Activated T-cell treated with anti-CD3 and anti-CD28 coated beads for 48 hours (primary cell): ENCODE results near the gene GFM2.
"Not testable (repeated sequence)": the region's sequence is repeated elsewhere in the genome, so short reads cannot be mapped to it uniquely, and the experiment has no call there.

Experiments
- DNase-seq: peaks from one replicate; pipeline ENCODE4 v3.0.0-alpha.2; 2020; ENCODE audit warnings: low read depth

Gene GFM2, protein sequence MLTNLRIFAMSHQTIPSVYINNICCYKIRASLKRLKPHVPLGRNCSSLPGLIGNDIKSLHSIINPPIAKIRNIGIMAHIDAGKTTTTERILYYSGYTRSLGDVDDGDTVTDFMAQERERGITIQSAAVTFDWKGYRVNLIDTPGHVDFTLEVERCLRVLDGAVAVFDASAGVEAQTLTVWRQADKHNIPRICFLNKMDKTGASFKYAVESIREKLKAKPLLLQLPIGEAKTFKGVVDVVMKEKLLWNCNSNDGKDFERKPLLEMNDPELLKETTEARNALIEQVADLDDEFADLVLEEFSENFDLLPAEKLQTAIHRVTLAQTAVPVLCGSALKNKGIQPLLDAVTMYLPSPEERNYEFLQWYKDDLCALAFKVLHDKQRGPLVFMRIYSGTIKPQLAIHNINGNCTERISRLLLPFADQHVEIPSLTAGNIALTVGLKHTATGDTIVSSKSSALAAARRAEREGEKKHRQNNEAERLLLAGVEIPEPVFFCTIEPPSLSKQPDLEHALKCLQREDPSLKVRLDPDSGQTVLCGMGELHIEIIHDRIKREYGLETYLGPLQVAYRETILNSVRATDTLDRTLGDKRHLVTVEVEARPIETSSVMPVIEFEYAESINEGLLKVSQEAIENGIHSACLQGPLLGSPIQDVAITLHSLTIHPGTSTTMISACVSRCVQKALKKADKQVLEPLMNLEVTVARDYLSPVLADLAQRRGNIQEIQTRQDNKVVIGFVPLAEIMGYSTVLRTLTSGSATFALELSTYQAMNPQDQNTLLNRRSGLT

DNA sequence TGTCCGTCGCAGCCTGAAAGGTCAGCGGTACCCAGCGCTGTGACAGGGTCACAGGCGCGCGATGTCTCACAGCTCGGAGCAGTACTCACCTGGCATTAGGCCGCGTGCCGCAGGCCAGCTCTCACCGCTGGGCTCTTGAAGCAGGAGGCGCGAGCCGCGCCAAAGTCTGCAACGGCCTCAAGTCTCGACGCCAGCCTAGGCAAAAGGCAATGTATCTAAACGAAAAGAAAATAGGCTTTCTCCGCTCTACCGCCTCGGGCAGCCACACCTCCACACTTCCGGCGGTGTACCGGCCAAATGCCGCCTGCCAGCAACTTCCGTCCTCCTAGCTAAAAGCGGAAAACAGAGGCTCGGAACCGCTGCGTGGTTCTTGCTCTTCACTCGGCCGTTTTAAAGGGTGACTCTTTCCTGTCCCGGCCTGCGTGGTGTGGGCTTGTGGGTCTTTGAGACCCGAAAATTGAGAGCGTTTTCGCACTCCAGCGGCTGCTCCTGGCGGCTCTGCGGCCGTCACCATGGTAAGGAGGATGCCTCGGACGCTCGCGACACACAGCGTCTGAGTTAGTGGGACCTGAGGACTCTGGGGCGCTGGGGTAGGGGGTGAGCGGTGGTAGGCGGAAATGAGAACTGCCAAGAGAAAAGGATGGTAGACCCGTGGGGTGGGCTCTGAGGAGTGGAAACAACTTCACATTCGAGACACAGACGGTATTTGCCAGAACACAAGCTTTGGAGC is at the start of gene GFM2, which contains the start of gene NSA2:
Gene GFM2, minus strand, starts transcription at position 269 of the 730 bp plus-strand sequence. CDS start 3,375 bp downstream, outside the sequence.
Gene NSA2, plus strand, starts transcription at position 401 of the 730 bp plus-strand sequence. Its CDS starts 112 bp downstream, at position 513.
- peak; percentile 90 for DNase-seq

DNA sequence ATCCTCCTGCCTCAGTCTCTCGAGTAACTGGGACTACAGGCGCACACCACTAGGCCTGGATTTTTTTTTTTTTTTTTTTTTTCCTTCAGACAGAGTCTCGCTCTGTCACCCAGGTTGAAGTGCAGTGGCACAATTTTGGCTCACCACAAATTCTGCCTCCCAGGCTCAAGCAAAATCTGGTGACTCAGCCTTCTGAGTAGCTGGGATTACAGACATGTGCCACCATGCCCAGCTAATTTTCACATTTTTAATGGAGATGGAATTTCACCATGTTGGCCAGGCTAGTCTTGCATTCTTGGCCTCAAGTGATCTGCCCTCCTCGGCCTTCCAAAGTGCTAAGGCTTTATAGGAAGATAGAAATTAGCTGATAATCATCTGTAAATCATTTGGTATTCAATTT is 44.0 kb upstream of the GFM2 start:
- no peak for DNase-seq

DNA sequence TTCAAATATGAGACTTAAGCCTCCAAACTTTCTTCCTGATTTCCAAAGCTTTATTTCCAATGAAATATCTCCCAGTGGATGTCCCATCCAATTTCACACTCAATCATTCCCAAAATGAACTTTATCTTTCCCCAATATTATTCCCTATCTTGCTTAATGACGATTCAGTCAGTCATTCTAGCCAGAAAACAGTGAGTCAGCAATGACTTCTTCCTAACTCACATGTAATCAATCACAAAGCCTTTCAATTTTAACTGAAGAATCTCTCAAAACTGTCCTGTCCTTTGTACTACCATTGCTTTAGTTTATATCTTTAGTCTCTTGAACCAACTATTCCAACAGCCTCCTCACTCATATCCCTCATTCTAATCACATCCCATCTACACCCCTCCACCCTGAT is 35.0 kb upstream of the GFM2 start:
- no peak for DNase-seq

DNA sequence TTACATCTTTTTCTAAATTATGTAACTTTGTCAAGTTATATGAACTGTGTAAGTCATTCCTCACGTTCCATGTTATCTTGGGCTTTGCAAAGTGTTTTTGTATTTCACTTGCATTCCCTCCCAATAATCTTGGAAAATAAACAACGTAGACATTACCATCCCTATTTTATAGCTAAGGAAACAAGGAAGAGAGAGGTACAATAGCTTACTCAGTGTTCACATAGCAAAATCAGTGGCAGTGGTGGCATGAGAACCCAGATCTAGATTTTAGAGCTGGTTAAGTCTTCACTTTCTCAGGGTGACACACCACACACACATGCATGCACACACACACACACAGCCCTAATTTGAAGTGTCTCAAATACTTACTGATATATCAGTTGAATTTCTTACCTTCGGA is 34.3 kb upstream of the GFM2 start:
- DNase-seq = no peak

DNA sequence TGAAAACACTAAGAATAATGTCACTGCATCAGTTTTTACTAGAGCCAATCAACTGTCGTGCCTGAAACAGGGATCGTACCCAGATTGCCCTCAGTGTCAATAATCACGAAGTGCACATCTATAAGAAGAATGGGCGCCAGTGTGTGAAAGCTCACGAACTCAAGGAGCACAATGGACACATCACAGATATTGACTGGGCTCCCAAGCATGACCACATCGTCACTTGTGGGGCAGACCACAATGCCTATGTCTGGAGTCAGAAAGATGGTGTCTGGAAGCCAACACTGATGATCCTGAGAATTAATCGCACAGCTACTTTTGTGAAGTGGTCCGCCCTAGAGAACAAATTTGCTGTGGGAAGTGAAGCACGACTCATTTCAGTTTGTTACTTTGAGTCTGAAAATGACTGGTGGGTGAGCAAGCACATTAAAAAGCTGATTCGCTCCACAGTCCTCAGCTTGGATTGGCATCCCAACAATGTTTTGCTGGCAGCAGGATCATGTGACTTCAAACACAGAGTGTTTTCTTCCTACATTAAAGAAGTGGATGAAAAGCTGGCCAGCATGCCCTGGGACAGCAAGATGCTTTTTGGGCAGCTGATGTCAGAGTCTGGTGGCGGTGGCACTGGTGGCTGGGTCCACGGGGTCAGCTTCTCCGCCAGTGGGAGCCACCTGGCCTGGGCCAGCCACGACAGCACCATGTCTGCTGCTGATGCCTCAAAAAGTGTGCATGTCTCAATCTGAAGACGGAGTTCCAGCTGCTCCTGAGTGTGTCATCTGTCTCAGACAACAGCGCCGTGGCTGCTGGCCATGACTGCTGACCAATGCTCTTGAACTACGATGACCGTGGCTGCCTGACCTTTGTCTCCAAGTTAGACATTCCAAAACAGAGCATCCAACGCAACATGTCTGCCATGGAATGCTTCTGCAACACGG is 32.3 kb upstream of the GFM2 start:
- DNase-seq = no peak

DNA sequence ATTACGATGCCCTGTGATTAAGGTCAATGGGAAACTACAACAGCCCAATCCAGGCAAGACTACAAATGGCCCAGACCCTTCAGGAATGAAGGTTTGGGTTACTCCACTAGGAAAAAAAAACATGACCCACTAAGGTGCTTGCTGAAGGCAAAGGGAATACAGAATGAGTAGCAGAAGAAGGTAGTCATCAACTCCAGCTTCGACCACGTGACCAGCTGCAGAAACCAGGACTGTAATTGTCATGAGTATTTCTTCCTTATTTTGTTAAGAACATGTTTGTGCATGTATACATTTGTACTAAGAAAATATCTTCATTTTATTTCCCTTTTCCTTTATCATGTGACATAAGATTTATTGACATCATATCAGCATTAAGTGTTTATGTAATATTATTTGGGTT is 24.8 kb upstream of the GFM2 start:
- not testable (repeated sequence) for DNase-seq

DNA sequence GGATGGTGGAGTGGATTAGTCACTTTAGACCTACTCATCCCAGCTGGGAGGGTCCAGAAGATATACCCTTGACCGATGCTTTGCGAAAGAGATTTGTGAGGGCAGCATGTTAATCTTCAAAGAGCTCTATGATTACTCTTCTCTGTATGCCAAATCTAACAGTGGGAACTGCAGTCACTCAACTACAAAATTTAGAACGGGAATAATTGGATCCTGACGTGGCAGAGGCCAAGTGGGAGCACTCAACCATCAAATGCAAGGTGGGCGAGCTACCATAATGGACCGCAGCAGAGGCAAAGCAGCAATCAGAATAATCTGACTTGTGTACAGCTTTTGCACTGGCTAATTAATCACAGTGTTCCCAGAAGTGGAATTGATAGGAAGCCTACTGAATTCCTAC is 20.5 kb upstream of the GFM2 start:
- no peak for DNase-seq

DNA sequence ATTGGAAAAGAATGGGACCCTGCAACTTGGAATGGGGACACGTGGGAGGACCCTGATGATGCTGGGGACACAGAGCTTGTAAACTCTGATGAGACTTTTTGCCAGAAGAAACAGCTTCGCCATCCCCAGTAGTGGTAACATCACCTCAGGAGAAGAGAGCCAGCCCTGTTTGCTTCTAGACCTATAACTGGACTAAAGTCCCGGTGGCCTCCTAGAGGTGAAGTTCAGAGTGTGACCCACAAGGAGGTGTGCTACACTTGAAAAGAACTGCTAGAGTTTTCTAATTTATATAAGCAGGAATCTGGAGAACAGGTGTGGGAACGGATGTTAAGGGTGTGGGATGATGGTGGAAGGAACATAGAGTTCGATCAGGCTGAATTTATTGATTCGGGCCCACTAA is 19.9 kb upstream of the GFM2 start:
- no peak for DNase-seq

DNA sequence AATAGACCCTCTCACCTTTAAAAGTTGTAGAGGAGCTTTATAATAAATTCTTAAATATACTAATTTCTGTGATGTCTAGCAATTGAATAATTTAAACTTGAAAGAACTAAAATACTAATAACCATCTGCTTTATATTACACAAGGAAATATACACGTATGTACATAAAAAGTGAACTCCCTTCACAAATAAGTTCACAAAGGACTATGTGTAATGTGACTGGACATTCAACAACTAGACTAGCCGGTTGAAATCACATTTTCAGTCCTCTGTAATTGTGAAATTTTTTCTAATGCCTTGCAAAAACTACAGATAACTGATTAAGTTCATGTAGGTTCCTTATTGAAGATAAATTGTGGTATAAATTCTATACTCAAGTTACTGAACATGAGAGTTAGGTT is 11.7 kb upstream of the GFM2 start:
- no peak for DNase-seq

DNA sequence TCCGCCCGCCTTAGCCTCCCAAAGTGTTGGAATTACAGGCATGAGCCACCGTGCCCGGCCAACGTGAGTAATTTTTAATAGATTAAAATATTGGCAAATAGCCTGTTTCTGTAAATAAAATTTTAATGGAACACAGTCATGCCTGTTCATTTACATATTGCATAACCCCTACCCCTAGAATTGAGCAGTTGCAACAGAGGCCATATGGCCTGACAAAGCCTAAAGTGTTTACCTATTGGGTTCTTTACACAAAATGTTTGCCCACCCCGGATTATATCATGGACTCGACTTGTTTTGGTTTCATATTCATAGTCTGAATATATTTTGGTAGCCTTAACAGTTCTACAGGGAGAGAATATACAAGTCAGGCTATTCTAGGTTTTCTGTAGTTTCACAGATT is 5.4 kb upstream of the GFM2 start:
- no peak for DNase-seq

DNA sequence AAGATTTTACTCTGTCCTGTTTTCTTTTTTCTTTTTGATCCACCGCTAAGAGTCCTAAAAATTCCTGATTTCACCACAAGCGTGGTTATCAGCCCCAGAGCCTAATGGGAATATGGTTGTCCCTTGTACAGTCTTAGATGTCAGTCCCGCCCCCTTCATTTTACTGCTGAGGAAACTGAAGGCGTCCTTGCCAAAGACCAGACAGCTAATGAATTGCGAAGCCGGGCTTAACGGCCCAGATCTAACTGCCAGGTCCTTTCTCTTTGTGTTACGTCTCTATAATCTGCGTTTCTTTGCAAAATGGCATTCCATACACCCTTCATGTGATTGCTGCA is 629 bp upstream of the GFM2 start:
- DNase-seq = no peak

DNA sequence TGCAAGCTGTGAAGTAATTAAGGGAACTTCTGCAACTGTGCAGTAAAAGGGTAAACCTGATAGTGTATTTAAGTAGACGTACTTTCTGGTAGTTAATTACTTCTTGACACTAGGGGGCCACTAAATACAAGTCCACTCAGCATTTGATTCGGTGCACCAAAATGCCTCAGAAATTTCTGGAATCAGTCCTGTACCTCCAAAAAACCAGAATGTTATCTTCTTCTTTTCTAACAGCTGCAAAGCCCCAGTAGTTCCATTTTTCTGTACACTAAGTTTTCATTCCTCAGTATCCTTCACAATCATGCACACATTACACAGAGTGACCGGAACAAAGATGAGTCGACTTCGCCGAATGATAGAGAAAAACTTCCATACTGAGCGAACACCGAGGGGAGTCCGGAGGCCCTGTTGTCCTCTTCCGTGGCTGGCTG is 484 bp downstream of the GFM2 start:
- DNase-seq = no peak

DNA sequence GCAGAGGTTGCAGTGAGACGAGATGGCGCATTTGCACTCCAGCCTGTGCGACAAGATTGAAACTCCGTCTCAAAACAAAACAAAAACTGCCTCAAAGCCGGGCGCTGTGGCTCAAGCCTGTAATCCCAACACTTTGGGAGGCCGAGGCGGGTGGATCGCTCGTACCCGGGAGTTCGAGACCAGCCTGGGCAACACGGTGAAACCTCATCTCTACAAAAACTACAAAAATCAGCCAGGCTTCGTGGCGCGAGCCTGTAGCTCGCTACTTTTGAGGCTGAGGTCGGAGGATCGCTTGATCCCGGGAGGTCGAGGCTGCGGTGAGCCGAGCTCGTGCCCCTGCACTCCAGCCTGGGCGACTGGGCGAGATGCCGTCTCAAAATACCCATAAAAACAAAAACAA is 988 bp downstream of the GFM2 start:
- DNase-seq = no peak

DNA sequence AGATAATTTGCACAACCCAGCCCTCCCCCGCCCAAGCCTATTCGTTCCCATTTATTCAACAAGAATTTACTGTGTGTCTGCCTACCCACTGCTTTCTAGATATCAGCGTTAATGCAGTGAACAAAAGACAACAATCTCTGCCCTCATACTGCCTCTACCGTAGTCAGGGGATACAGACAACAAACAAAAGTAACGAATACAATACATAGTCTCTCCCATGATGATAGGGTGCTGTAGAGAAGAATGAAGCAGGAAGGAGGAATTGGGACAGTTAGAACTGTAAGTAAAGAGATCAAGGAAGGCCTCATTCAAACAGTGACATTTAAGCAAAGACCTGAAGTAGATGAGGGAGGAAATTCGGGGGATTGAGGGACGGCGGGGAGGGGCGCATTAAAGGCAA is 1.7 kb downstream of the GFM2 start:
- DNase-seq = no peak

DNA sequence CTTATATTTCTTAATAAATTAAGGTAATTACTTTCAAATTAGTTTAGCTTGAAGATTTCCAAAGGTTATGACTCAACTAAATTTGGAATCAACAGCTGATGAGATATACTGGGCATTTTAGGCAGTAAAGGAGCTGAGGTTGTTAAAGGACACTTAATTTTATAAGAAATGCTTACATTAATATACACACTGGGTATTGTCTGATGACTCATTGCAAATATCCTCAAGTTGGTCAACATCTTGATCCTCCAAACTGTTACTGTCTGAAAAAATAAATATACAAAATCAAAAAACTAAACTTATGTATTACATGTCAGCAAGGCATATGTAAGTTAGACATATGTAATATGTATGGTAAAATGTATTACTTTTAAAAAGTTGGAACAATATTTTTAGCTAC is 3.4 kb downstream of the GFM2 start:
- DNase-seq = no peak

DNA sequence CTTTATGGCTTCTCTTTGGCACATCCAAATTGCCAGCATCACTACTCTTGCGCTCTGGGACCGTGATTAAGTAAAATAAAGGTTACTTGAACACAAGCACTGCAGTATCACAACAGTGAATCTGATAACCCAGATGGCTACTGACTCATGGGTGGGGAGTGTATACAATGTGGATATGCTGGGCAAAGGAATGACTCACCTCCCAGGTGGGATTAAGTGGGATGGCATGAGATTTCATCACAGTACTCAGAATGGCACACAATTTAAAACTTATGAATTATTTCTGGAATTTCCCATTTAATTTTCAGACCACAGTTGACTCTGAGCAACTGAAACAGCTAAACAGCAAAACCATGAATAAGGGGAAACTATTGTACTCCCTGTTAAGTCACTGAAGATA is 4.3 kb downstream of the GFM2 start:
- no peak for DNase-seq

DNA sequence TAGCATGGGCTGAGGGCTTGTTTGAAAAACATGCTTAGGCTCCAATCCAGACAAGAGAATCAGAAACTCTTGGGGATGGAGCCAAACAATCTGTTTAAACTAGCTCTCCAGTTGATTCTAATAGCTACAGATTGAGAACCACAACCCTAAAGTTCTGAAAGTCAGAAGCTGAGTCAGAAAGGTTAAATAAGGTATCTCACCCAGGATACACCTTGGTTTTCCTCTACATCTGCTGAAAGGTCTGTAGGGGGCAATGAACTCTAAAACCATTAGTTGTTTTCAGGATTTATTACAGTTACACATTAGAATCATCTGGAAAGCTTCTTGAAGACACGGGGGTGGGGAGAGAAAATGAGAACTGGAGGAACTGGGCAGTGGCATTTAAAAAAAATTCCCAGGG is 5.7 kb downstream of the GFM2 start:
- DNase-seq = no peak

DNA sequence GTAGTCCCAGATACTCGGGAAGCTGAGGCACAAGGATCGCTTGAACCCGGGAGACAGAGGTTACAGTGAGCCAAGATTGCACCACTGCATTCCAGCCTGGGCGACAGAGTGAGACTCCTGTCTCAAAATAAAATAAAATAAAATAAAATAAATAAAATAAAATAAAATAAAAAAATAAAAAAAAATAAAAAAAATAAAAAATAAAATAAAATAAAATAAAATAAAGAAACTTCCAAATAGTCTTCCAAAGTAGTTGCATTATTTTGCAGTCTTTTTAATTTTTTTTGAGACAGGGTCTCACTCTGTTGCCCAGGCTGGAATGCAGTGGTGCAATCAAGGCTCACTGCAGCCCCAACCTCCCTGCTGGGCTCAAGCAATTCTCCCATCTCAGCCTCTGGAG is 18.2 kb downstream of the GFM2 start:
- DNase-seq = not testable (repeated sequence)

DNA sequence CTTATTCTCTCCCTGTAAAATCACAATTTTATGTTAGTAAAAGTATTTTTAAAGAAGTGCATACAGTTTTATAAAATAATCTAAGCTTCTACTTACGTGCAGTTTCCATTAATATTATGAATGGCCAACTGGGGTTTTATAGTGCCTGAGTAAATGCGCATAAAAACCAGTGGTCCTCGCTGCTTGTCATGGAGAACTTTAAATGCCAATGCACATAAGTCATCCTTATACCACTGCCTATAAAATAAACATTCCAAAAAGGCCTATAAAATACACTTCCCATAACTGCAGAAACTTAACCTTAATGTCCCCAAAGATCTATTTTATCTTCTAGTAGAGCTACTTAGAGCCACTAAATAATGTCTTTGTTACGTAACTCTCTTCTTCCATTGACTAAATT is 28.5 kb downstream of the GFM2 start:
- no peak for DNase-seq

DNA sequence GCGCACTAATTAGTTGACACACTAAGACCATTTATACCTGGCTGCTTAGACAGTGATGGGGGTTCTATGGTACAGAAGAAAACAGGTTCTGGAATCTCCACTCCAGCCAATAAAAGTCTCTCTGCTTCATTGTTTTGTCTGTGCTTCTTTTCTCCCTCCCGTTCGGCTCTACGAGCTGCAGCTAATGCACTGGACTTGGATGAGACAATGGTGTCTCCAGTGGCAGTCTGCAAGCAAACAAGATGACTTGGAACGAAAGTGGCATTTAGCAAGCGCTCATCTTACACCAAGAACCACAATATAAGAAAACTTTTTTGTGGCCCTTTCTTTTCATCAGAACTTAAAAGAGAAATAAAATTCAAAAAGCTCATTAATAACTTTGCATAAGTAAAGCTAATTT is 30.2 kb downstream of the GFM2 start:
- DNase-seq = no peak

DNA sequence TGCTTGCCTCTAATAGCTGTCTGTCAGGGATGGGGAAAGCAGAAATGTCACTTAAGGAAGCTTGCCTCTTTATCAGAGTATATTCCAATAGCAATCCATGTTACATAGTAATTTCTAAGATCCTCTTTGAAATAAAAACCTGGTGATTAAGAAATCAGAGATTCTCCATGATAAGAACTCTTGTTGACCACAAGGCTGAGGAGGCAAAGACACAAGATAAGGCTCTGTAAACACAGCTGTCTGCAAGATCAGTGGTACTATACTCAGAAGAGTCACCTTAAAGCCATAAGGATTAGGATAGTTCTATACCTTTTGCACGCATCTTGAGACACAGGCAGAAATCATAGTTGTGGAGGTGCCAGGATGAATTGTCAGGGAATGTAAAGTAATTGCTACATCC is 41.6 kb downstream of the GFM2 start:
- DNase-seq = no peak

DNA sequence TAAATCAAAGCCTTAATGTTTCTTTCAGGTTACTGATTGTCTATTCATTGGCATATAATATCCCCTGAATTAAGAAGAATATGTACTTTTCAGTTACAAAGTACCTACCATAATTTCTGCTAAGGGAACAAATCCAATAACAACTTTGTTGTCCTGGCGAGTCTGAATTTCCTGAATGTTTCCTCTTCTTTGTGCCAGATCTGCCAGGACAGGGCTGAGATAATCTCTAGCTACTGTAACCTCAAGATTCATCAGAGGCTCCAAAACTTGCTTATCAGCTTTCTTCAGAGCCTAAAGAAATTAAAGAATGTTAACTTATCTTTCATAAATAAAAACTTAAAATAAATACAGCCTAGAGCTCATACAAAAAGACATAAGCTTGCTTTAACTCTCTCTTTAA is 44.6 kb downstream of the GFM2 start:
- no peak for DNase-seq
